ENCODE results near the gene OR10G6. TPM values are rescaled to one million over a fixed set of nuclear protein-coding genes. Genes with fewer than 3 reads are reported as not detected.

OR10G6 gene, protein sequence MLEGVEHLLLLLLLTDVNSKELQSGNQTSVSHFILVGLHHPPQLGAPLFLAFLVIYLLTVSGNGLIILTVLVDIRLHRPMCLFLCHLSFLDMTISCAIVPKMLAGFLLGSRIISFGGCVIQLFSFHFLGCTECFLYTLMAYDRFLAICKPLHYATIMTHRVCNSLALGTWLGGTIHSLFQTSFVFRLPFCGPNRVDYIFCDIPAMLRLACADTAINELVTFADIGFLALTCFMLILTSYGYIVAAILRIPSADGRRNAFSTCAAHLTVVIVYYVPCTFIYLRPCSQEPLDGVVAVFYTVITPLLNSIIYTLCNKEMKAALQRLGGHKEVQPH
- total RNA-seq (not detected), polyA plus RNA-seq (not detected)

DNA sequence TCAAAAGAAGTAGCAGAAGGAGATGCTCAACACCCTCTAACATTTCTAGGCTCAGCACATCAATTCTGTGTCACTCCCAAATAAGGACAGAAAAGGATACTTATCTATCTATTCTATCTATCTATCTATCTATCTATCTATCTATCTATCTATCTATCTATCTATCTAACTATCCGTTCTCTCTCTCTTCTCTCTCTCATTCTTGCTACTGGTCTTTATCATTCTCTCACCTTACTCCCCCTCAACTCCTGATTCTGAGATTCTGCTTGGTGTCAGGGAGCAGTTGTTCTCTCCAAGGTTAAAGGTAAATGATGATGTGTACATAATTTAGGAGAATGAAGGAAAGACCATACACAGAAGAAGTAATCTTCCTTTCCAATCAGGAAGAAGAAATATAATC is at the start of gene OR10G6:
Gene OR10G6, minus strand, starts transcription at position 43 of the 400 bp plus-strand sequence. Its CDS starts 0 bp downstream, at position 43.
- Histone ChIP-seq H3K36me3 (no peaks in the 10 kb centered on the region), H3K27ac (no peak within 1 kb of the TSS), H3K27me3 (no peaks in the 10 kb centered on the region), H3K4me1 (peaks cover 0 to 4% (median 2%) of the 10 kb centered on the region in 4 donors), H3K4me3 (no peak within 1 kb of the TSS), H3K9me3 (no peaks in the 10 kb centered on the region)
- 83 to 92% methylated on average over 1 of the region's 1 CpG for WGBS, 2 donors
- no peak for DNase-seq
- intact Hi-C loops (cut with DNase I), result no loop called here
- TF ChIP-seq, protein P1, sequence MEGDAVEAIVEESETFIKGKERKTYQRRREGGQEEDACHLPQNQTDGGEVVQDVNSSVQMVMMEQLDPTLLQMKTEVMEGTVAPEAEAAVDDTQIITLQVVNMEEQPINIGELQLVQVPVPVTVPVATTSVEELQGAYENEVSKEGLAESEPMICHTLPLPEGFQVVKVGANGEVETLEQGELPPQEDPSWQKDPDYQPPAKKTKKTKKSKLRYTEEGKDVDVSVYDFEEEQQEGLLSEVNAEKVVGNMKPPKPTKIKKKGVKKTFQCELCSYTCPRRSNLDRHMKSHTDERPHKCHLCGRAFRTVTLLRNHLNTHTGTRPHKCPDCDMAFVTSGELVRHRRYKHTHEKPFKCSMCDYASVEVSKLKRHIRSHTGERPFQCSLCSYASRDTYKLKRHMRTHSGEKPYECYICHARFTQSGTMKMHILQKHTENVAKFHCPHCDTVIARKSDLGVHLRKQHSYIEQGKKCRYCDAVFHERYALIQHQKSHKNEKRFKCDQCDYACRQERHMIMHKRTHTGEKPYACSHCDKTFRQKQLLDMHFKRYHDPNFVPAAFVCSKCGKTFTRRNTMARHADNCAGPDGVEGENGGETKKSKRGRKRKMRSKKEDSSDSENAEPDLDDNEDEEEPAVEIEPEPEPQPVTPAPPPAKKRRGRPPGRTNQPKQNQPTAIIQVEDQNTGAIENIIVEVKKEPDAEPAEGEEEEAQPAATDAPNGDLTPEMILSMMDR (IDR thresholded peaks at IDR 0.05), result no peak
- TF ChIP-seq POLR2AphosphoS5 (IDR thresholded peaks at IDR 0.05) (no peak), POLR2A (IDR thresholded peaks at IDR 0.05) (no peak), EP300 (IDR thresholded peaks at IDR 0.05) (no peak)

DNA sequence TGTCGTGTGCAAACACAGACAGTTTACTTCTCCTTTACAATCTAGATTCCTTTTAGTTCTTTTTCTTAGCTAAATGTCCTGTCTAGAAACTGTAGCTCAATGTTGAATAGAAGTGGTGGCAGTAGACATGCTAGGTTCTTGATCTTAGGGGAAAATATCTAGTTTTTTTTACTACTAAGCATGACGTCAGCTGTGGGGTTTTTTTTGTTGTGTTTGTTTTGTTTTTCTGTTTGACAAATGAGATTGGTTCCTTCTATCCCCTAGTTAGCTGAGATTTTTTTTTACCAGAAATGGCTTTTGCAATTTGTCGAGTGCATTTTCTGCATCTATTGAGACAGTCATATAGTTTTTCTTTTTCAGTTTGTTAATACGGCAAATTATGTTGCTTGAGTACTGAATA is 48.5 kb upstream of the OR10G6 start:
- Histone ChIP-seq H3K36me3 (no peaks in the 10 kb centered on the region), H3K9me3 (no peaks in the 10 kb centered on the region), H3K27ac (no peak overlapping the region), H3K4me3 (no peak overlapping the region), H3K4me1 (no peaks in the 10 kb centered on the region), H3K27me3 (no peaks in the 10 kb centered on the region)
- 80% methylated on average over 4 of the region's 4 CpGs for WGBS, 2 donors
- TF ChIP-seq POLR2AphosphoS5 (IDR thresholded peaks at IDR 0.05) (no peak), EP300 (IDR thresholded peaks at IDR 0.05) (no peak), POLR2A (IDR thresholded peaks at IDR 0.05) (no peak)
- TF ChIP-seq, protein P1 (IDR thresholded peaks at IDR 0.05), result no peak
- no peak for DNase-seq
- intact Hi-C loops (cut with DNase I), result no loop called here

GRCh38 chr11:124041254-124041653 is 46.3 kb upstream of the OR10G6 start, which contains the start of gene OR10G7:
Gene OR10G7 (minus strand): TSS chr11:124041325. CDS start chr11:124039001, 2,324 bp downstream.
- H3K4me1 ChIP-seq, result peaks cover 0 to 11% (median 4%) of the 10 kb centered on the region in 4 donors
- no peaks in the 10 kb centered on the region for H3K36me3 ChIP-seq
- DNase-seq, result no peak
- TF ChIP-seq, protein P1 (IDR thresholded peaks at IDR 0.05), result no peak
- TF ChIP-seq EP300 (IDR thresholded peaks at IDR 0.05) (no peak), POLR2AphosphoS5 (IDR thresholded peaks at IDR 0.05) (no peak), POLR2A (IDR thresholded peaks at IDR 0.05) (no peak)
- no peak within 1 kb of the TSS for H3K4me3 ChIP-seq
- no peaks in the 10 kb centered on the region for H3K9me3 ChIP-seq
- intact Hi-C loops (cut with DNase I), result no loop called here
- H3K27ac ChIP-seq, result no peak within 1 kb of the TSS
- H3K27me3 ChIP-seq, result no peaks in the 10 kb centered on the region
- WGBS, 2 donors, result 0 to 17% methylated on average over 1 of the region's 1 CpG

GRCh38 chr11:124039557-124039956 is 44.6 kb upstream of the OR10G6 start:
- H3K27ac ChIP-seq, result no peak overlapping the region
- H3K27me3 ChIP-seq, result no peaks in the 10 kb centered on the region
- H3K4me3 ChIP-seq, result no peak overlapping the region
- H3K36me3 ChIP-seq, result no peaks in the 10 kb centered on the region
- no peaks in the 10 kb centered on the region for H3K9me3 ChIP-seq
- H3K4me1 ChIP-seq, result peaks cover 0 to 14% (median 4%) of the 10 kb centered on the region in 4 donors
- TF ChIP-seq POLR2A (IDR thresholded peaks at IDR 0.05) (no peak), POLR2AphosphoS5 (IDR thresholded peaks at IDR 0.05) (no peak), EP300 (IDR thresholded peaks at IDR 0.05) (no peak)
- TF ChIP-seq, protein P1 (IDR thresholded peaks at IDR 0.05), result no peak
- no peak for DNase-seq
- intact Hi-C loops (cut with DNase I), result no loop called here
- 89 to 90% methylated on average over 9 of the region's 9 CpGs for WGBS, 2 donors
